Jurkat, Clone E6-1 (cell line): ENCODE results near the gene SCGN.
A peak's percentile ranks its signal among the peaks of the same experiment; 100 is the strongest.
"Not testable (repeated sequence)": the region's sequence is repeated elsewhere in the genome, so short reads cannot be mapped to it uniquely, and the experiment has no call there.

Experiments used
- DNase-seq: peaks from one replicate; pipeline ENCODE4 v3.0.0-alpha.2; 2011; ENCODE audit warnings: low read depth, low spot score
- H3K4me3 ChIP-seq: 2 replicates; pipeline ENCODE4 v1.5.1; 2011; ENCODE audit warnings: mild to moderate bottlenecking, low read length, control low read depth, moderate library complexity

The SCGN gene

DNA sequence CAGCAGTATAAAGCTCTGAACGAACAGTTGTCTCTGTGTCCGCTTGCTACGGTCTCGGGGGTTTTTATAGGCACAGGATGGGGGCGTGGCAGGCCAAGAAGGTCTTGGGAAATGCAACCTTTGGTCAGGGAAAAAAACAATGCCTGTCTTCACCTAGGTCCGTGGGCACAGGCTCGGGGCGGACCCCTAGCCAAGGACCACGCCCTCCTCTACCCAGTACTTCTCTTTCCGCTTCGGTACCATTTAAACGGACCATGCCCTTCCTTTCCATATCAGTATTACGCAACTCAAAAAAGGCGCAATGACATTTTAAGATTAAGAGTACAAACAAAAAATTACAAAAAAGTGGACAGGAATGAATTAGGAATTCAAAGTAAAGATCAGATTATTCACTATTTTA lies 58.3 kb downstream of the SCGN start:
- H3K4me3 ChIP-seq = no peak overlapping the region
- DNase-seq = no peak

- no peak overlapping the region for H3K4me3 ChIP-seq
- DNase-seq = no peak
Measured at GRCh38 chr6:25713824-25714223, 61.8 kb downstream of the SCGN start.

- H3K4me3 ChIP-seq = no peak overlapping the region
- DNase-seq = no peak
Measured at GRCh38 chr6:25714765-25715164, 62.8 kb downstream of the SCGN start.

GRCh38 chr6:25715794-25716193 lies 63.8 kb downstream of the SCGN start:
- H3K4me3 ChIP-seq = no peak overlapping the region

GRCh38 chr6:25717866-25718740 lies 66.1 kb downstream of the SCGN start:
- no peak overlapping the region for H3K4me3 ChIP-seq
- DNase-seq = peak; percentile 17

More at GRCh38 chr6:25715794-25716193, 63.8 kb downstream of the SCGN start:
- no peak for DNase-seq

DNA sequence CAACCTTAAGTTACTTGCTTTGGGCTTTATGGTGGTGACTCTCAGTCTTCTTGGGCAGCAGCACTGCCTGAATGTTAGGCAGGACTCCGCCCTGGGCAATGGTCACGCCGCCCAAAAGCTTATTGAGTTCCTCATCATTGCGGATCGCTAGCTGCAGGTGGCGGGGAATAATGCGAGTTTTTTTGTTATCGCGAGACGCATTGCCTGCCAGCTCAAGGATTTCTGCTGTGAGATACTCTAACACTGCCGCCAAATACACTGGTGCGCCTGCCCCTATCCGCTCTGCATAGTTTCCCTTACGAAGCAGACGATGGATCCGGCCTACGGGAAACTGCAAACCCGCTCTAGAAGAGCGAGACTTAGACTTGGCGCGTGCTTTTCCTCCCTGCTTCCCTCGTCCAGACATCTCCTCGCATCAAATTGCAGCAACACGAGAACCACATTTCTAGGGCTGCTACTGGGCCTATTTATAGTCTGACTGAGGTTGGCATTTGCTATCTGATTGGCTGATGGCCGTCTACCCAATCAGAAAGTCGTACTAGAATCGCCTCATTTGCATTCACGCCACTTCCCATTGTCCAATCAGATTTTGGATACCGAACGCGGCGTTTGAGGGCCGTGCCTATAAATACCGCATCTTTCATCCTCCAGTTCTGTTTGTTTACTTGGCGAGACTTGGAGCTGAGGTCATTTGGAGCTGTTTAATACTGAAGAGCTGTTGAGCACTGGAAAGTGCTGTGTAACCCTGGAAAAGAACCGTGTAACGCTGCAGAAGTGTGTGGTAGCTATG lies 74.3 kb downstream of the SCGN start:
- no peak overlapping the region for H3K4me3 ChIP-seq
- DNase-seq = no peak

DNA sequence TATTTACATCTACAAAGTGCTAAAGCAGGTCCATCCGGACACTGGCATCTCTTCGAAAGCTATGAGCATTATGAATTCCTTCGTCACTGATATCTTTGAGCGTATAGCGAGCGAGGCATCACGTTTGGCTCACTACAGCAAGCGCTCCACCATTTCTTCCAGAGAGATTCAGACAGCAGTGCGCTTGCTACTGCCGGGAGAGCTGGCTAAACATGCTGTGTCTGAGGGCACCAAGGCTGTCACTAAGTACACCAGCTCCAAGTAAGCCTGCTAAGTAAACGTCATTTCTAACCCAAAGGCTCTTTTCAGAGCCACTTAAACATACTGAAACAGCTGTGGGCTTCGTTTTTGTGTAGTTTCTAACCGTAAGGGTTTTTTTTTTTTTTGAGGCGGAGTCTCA lies 75.0 kb downstream of the SCGN start:
- no peak for DNase-seq
- H3K4me3 ChIP-seq = no peak overlapping the region

DNA sequence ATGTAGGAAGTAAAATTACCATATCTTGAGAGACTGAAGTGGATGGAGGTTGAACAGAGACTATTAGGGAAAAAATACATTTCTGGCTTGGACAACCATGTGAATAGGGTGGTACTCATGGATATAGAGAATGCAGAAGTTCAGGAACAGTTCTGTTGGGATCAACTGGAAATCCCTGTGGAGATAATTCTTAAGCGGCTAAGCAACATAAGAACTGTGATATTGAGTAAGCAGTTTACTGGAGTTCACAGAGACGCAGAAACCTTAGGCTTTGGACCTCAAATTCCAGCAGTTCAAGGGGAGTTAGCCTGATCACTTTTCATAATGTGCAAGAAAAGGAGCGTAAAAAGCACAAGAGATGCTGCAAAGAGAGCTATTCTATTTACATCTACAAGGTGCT lies 78.9 kb downstream of the SCGN start:
- H3K4me3 ChIP-seq = no peak overlapping the region
- no peak for DNase-seq

- no peak for DNase-seq
- no peak overlapping the region for H3K4me3 ChIP-seq
Measured at GRCh38 chr6:25731721-25732120, 79.7 kb downstream of the SCGN start.

DNA sequence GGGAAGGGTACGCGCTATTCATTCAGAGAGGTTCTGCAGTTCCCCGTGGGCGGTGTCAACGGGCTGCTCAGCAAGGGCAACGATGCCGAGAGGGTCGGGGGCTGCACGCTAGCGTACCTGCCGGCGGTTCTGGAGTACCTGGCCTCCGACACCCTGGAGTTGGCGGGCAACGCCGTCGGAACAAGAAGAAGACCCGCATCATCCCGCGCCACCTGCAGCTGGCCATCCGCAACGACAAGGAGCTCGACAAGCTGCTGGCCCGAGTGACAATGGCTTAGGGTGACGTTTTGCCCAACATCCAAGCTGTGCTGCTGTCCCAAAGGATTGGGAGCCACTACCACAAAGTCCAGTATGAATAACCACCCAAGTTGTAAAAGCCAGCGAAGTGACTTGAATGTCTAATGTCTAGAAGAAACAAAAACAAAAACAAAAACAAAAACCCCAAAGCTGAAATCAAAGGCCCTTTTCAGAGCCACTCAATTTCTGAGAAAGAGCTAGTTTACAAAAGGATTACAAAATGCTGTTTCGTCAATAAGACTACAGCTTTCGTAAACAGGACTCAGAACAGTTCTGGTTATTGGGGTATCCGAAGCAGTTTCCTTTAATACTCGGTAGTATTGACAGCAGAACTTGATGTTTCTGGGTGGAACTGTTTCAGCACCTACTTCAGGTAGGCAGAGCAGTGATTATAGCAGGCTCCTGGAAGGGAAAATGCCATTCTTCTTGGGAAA lies 80.6 kb downstream of the SCGN start:
- no peak for DNase-seq
- no peak overlapping the region for H3K4me3 ChIP-seq

DNA sequence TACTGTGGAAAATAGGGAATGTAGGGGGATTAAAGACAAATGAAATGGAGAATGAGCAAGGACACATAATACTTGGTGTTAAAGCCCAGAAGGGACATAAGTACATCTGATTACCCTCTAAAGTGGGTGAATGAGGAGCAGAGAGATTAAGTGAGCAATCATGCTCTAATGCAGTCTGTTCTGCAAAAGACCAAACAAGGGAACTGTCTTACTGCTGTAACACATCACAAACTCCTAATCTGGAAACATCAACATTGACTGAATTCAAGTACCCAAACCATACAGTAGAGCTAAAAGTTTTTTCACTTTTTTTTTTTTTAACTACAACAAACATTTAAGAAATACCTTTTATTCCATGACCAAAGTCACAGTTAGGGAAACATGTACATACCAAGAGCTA lies 83.2 kb downstream of the SCGN start:
- no peak overlapping the region for H3K4me3 ChIP-seq
- no peak for DNase-seq

DNA sequence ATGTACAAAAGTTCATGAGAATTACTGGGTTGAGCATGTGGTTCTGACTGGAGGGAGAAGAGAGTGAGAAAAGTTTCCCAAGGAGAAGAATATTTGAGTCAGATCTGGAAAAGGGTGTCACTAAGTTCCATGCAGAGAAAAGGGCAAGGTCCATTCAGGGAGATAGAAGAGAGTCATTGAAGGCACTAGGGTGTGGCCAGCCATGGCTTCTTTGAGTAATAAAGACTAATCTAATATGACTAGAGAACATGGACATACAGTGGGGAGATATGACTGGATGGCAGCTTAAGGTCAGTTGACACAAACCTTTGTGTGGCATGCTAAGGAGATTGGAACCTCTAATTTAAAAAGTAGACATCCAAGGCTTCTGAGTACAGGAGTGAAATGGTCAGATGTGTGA lies 91.9 kb downstream of the SCGN start:
- DNase-seq = no peak
- no peak overlapping the region for H3K4me3 ChIP-seq

DNA sequence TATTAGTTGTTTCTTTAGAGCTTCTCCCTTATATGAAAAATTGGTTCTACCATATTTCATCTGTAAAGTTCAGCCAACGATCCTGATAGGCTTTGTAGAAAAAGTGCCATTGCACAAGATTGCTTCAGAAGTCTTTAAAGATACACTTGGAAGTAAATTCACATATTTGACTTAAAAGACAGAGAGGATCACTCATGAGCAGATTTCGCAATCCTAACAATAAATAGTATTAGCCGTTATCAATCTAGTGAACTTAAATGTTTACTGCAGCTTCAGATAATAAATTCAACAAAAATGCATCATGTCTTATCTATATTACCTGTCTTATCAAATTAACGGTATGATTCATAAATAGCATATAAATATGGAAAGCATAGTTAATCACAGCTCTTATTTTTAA lies 93.8 kb downstream of the SCGN start:
- H3K4me3 ChIP-seq = no peak overlapping the region
- no peak for DNase-seq

DNA sequence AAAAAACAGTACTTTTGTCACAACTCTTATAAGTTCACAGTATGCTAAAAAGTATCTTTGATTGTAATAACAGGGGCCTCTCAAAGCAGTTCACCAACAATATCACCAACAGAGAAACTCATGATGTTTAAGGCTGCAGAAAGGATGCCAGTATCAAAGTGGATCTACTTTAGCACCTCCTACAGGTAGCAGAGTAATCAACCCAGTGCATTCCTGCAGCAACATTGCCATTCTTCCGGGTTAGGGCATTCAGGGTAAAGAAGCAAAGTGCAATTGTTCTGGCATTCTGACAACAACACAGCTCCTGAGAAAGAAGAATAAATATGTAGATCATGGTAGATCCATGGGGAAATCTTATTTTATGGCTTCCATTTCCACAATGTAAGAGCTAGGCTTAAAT lies 95.0 kb downstream of the SCGN start:
- no peak overlapping the region for H3K4me3 ChIP-seq
- DNase-seq = no peak

DNA sequence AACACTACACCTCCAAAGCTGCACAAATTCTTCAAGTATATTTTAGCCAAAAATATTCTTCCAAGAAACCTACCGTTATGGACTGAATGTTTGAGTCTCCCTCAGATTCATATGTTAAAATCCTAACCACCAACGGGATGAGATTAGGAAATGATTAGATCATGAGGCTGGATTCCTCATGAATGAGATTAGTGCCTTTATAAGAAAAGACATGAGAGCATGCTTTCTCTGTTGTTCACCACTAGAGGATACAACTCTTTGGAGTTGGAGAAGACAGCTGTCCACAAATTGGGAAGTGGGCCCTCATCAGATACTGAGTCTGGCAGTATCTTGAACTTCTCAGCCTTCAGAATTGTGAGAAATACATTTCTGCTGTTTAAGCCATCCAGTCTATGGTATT lies 95.5 kb downstream of the SCGN start:
- no peak overlapping the region for H3K4me3 ChIP-seq
- DNase-seq = no peak

DNA sequence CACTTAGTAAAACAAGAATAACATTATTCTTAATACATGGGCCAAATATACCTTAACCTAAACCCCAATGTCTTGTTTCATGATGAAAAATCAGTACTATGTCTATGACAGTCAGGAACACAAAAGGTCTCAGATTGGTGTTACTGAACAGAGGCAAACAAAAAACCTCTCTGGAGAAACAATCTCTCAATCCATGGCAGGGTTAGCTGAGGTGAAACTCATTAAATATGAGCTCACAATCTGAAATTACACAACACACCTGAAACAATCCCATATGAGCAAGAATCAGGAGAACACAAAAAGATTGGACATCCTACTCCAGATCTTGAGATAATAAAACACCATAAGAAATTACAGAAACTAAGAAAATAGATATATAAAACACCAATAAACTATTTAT lies 96.0 kb downstream of the SCGN start:
- no peak overlapping the region for H3K4me3 ChIP-seq
- no peak for DNase-seq

DNA sequence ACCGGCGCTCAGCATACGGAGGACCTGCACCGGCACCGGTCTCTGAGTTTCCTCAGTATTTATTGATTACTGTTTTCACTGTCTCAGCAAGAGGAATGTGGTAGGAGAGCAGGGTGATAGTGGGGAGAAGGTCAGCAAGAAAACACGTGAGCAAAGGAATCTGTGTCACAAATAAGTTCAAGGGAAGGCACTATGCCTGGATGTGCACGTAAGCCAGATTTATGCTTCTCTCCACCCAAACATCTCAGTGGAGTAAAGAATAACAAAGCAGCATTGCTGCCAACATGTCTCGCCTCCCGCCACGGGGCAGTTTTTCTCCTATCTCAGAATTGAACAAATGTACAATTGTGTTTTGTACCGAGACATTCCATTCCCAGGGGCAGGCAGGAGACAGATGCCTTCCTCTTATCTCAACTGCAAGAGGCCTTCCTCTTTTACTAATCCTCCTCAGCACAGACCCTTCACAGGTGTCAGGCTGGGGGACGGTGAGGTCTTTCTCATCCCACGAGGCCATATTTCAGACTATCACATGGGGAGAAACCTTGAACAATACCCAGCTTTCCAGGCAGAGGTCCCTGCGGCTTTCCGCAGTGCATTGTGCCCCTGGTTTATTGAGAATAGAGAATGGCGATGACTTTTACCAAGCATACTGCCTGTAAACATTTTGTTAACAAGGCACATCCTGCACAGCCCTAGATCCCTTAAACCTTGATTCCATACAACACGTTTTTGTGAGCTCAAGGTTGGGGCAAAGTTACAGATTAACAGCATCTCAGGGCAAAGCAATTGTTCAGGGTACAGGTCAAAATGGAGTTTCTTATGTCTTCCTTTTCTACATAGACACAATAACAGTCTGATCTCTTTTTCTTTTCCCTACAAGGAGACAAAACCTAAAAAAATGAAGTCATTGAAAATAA lies 96.8 kb downstream of the SCGN start:
- not testable (repeated sequence) for DNase-seq, H3K4me3 ChIP-seq

DNA sequence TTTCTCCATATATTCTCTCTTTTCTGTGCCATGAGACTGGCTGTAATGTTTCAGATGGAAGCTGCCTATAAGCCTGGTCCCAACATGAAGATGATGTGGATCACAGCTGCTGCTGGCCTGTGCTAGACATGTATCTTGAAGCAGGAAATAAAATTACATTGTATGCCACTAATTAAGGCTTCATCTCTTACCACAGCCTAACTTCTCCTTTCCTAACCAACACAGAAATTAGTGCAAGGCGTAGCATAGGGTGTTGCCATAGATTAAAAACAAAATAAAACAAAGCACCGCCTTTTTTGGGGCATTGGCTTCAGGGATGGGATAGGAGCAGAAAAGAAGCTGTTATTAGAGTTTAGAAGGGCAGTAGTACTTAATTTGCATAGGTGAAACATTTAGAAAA lies 97.8 kb downstream of the SCGN start:
- no peak for DNase-seq
- H3K4me3 ChIP-seq = no peak overlapping the region

GRCh38 chr6:25750906-25751305 lies 98.9 kb downstream of the SCGN start:
- no peak overlapping the region for H3K4me3 ChIP-seq
- no peak for DNase-seq
